Naive thymus-derived CD4-positive, alpha-beta T cell (primary cell): Measurements from ENCODE around the gene ARID5B. TPM values are rescaled to one million over a fixed set of nuclear protein-coding genes. Genes with fewer than 3 reads are reported as not detected.

Source experiments
- ATAC-seq: fragments of 150-1000 bp; cut with Tn5 transposase; 2 replicates; pipeline ENCODE4 v1.10.0; 2021; ENCODE audit warnings: mild to moderate bottlenecking, moderate library complexity
- CTCF ChIA-PET: fragments of 350-600 bp; sonication (Branson Sonifier 250); formaldehyde crosslinking; loops from one replicate; lab custom pipeline; 2021; ENCODE audit warnings: antibody characterized with exemption; lab: Charles Lee
- POLR2A ChIA-PET: fragments of 350-600 bp; sonication (Branson Sonifier 250); formaldehyde crosslinking; loops from one replicate; lab custom pipeline; 2021; ENCODE audit warnings: antibody characterized with exemption, inconsistent platforms; lab: Charles Lee
- DNase-seq, 9 donors: peaks; one replicate each; pipeline versions ENCODE4 v3.0.0 to v3.0.0-alpha.2; 2020 to 2022; ENCODE audit warnings: mixed read lengths in 1 of 9
- H3K27ac ChIP-seq: one replicate; pipeline ENCODE4 v1.7.0; 2013; ENCODE audit warnings: mild to moderate bottlenecking, low read depth, low read length, moderate library complexity
- H3K27me3 ChIP-seq, 2 donors: one replicate each; pipeline ENCODE4 v1.7.0; 2013; ENCODE audit warnings: low read length in 2 of 2, mild to moderate bottlenecking in 2 of 2, moderate library complexity in 2 of 2; ENCODE audit not compliant: control insufficient read depth in 2 of 2, insufficient read depth in 2 of 2
- H3K36me3 ChIP-seq, 3 experiments: 1 replicate in 2 of 3; 2 replicates in 1 of 3; pipeline ENCODE4 v1.7.0; 2013; ENCODE audit warnings: low read length in 3 of 3, mild to moderate bottlenecking in 3 of 3, moderate library complexity in 1 of 3; ENCODE audit not compliant: insufficient read depth in 3 of 3, control insufficient read depth in 2 of 3
- H3K4me1 ChIP-seq, 2 donors: one replicate each; pipeline ENCODE4 v1.7.0; 2013; ENCODE audit warnings: low read length in 2 of 2, mild to moderate bottlenecking in 2 of 2, moderate library complexity in 1 of 2; ENCODE audit not compliant: control insufficient read depth in 2 of 2, insufficient read depth in 2 of 2
- H3K4me3 ChIP-seq: 2 replicates; pipeline ENCODE4 v1.7.0; 2013; ENCODE audit warnings: mild to moderate bottlenecking, low read length
- H3K9me3 ChIP-seq, 3 experiments: 1 replicate in 2 of 3; 2 replicates in 1 of 3; pipeline ENCODE4 v1.7.0; 2013; ENCODE audit warnings: low read length in 3 of 3; ENCODE audit not compliant: control insufficient read depth in 2 of 3
- H3K27ac Mint-ChIP-seq, 9 donors: one replicate each; pipeline ENCODE4 v1.8.0; 2020 to 2022; ENCODE audit warnings: mixed read lengths in 9 of 9, mild to moderate bottlenecking in 8 of 9, moderate library complexity in 5 of 9, inconsistent platforms in 2 of 9
- H3K27me3 Mint-ChIP-seq, 5 donors: one replicate each; pipeline ENCODE4 v1.8.0; 2021 to 2022; ENCODE audit warnings: mixed read lengths in 5 of 5, mild to moderate bottlenecking in 1 of 5
- H3K36me3 Mint-ChIP-seq, 5 donors: one replicate each; pipeline ENCODE4 v1.8.0; 2020 to 2022; ENCODE audit warnings: mixed read lengths in 5 of 5, mild to moderate bottlenecking in 3 of 5, inconsistent platforms in 1 of 5
- H3K4me1 Mint-ChIP-seq, 7 donors: one replicate each; pipeline ENCODE4 v1.8.0; 2020 to 2022; ENCODE audit warnings: mixed read lengths in 7 of 7, mild to moderate bottlenecking in 3 of 7, inconsistent platforms in 1 of 7
- H3K4me3 Mint-ChIP-seq, 10 donors: one replicate each; pipeline ENCODE4 v1.8.0; 2020 to 2022; ENCODE audit warnings: mild to moderate bottlenecking in 10 of 10, mixed read lengths in 10 of 10, moderate library complexity in 6 of 10, inconsistent platforms in 2 of 10
- H3K9me3 Mint-ChIP-seq, 11 donors: one replicate each; pipeline ENCODE4 v1.8.0; 2020 to 2022; ENCODE audit warnings: mixed read lengths in 11 of 11, mild to moderate bottlenecking in 4 of 11, inconsistent platforms in 1 of 11, moderate library complexity in 1 of 11
- intact Hi-C, 2 donors: fragments of 100-400 bp; cut with micrococcal nuclease; formaldehyde crosslinking; loops; one replicate each; pipeline ENCODE4 v1.15.1; 2023
- polyA plus RNA-seq, 2 donors: library from polyadenylated mRNA; unstranded; fragments of 300-500 nt; fragmentation: Illumina TruSeq; gene quantifications; one replicate each; pipeline ENCODE4 v1.2.3, GENCODE V29; 2021
- total RNA-seq, 6 experiments: library from RNA in 5 of 6; stranded (reverse) in 5 of 6; gene quantifications; 1 replicate in 5 of 6; 2 replicates in 1 of 6; pipeline ENCODE4 v1.2.3 and lab custom pipeline; 2021 to 2026

Gene ARID5B
- total and polyA plus RNA-seq, 7 experiments from 2014 or later = 18.6 to 60.8 (median 47.4) TPM

DNA sequence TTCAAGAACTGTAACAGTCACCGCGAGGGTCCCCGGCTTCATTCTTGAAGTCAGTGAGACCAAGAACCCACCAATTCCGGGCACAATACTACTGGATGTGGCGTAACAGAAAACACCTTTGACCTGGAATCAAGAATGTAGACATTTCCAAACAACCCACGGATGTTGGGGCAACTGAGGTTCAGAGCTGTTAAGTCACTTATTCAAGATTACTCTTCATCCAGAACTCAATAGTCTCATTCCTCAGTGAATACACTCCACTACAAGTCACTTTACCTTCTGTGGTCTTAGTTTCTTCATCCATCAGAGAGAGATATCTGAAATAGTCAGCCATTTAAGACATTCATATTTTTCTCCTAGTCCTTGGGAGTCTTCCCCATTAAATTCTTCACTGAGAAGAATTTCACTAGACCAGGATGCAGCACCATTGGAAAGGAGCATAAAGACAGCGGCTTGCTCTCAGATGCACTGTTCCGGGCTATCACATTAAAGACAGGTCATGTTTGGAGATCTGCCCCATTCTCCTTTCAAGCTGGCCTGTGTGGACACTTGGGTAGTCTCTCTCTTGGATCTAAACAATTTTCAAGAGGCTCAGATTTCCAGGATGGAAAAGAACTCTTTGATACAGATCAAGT, 32.3 kb upstream of the ARID5B start:
- Mint-ChIP-seq H3K4me3 (peak overlapping the region in 2 of 10 donors; percentile 5 to 30), H3K36me3 (no peaks in the 10 kb centered on the region), H3K27me3 (peaks cover 0 to 11% (median 0%) of the 10 kb centered on the region in 5 donors), H3K27ac (peak overlapping the region in 1 of 9 donors; percentile 0), H3K9me3 (no peaks in the 10 kb centered on the region), H3K4me1 (peaks cover 0 to 10% (median 4%) of the 10 kb centered on the region in 7 donors)
- ChIA-PET CTCF (interaction anchor here (1.1 to 3.8 kb wide), 2 partner anchors 26 to 118 kb away, joined by 3 to 52 read pairs; no protein-coding TSS in a partner anchor), POLR2A (no interaction called here)
- no peak overlapping the region for H3K27ac ChIP-seq
- ATAC-seq (no peak), DNase-seq (no peak)
- no peaks in the 10 kb centered on the region for H3K36me3 ChIP-seq
- H3K9me3 ChIP-seq = no peaks in the 10 kb centered on the region
- intact Hi-C loops = loop anchor here in 1 of 2 donors (2.0 to 10.0 kb wide), 3 partner anchors 907 to 1090 kb away; partner anchors contain the start of gene CDK1
- H3K4me1 ChIP-seq = no peaks in the 10 kb centered on the region
- no peak overlapping the region for H3K4me3 ChIP-seq
- peaks cover 0 to 3% of the 10 kb centered on the region in 2 donors for H3K27me3 ChIP-seq

DNA sequence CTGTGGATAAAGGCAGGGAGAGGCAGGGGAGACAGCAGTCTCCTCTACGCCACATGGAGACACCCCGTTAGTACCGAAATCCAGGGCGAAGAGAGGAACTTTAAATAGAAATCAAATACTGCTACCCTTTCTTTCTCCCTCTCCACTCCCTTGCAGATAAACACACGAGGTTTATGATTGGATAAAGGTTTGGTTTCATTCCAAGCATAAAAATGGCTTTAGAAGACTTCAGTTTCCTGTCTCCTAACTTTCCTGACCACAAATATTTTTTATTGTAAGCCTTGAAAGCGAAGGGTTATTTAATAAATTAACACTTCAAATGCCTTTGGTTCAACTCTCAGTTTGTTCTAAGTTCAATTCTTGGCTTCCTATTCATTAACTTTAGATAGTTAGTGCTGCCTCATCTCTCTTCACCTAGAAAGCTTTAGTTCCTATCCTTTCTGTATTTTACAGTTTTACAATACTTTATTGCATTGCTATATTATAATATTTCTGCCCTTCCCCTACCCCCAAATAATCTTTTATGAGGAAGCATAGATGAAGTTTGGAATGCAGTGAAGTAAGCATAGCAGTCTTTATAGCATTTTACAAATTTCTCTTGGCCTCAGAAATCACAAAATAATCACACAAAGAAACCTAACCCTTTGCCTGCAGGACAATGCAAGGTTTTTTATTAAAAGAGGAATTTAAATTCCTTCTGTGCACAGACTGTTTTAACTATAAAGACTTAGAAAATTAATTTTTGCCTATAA, 31.5 kb upstream of the ARID5B start:
- Mint-ChIP-seq H3K27me3 (peaks cover 0 to 15% (median 3%) of the 10 kb centered on the region in 5 donors), H3K27ac (no peak overlapping the region), H3K4me3 (no peak overlapping the region), H3K4me1 (peaks cover 0 to 10% (median 4%) of the 10 kb centered on the region in 7 donors), H3K9me3 (no peaks in the 10 kb centered on the region), H3K36me3 (no peaks in the 10 kb centered on the region)
- intact Hi-C loops = loop anchor here in 1 of 2 donors (2.0 to 10.0 kb wide), 3 partner anchors 908 to 1091 kb away; partner anchors contain the start of gene CDK1
- DNase-seq (no peak), ATAC-seq (no peak)
- Histone ChIP-seq H3K9me3 (no peaks in the 10 kb centered on the region), H3K4me3 (no peak overlapping the region), H3K4me1 (no peaks in the 10 kb centered on the region), H3K27ac (no peak overlapping the region), H3K27me3 (peaks cover 0 to 3% of the 10 kb centered on the region in 2 donors), H3K36me3 (no peaks in the 10 kb centered on the region)
- ChIA-PET CTCF (interaction anchor here (0.8 to 3.8 kb wide), 2 partner anchors 32 to 119 kb away, joined by 4 to 52 read pairs; no protein-coding TSS in a partner anchor), POLR2A (no interaction called here)

- ATAC-seq = no peak
- H3K36me3 ChIP-seq = no peaks in the 10 kb centered on the region
- CTCF ChIA-PET = interaction anchor here (0.6 to 0.8 kb wide), 2 partner anchors 32 to 678 kb away, joined by 3 to 4 read pairs; no protein-coding TSS in a partner anchor
- no peak for DNase-seq
- no peak overlapping the region for H3K27ac ChIP-seq
- intact Hi-C loops = no loop called here
- H3K9me3 Mint-ChIP-seq = no peaks in the 10 kb centered on the region
- H3K4me1 Mint-ChIP-seq = peaks cover 0 to 10% (median 4%) of the 10 kb centered on the region in 7 donors
- H3K4me3 ChIP-seq = no peak overlapping the region
- no peaks in the 10 kb centered on the region for H3K9me3 ChIP-seq
- POLR2A ChIA-PET = no interaction called here
- peaks cover 0 to 17% (median 6%) of the 10 kb centered on the region in 5 donors for H3K27me3 Mint-ChIP-seq
- no peaks in the 10 kb centered on the region for H3K36me3 Mint-ChIP-seq
- no peaks in the 10 kb centered on the region for H3K4me1 ChIP-seq
- no peak overlapping the region for H3K4me3 Mint-ChIP-seq
- H3K27ac Mint-ChIP-seq = no peak overlapping the region
- peaks cover 0 to 3% of the 10 kb centered on the region in 2 donors for H3K27me3 ChIP-seq
These were observed 31.0 kb upstream of the ARID5B start for GRCh38 chr10:61870526-61870895.

GRCh38 chr10:61871487-61871886, 30.0 kb upstream of the ARID5B start:
- no peak for DNase-seq
- intact Hi-C loops = no loop called here
- Histone ChIP-seq H3K4me1 (no peaks in the 10 kb centered on the region), H3K36me3 (no peaks in the 10 kb centered on the region), H3K27me3 (peaks cover 0 to 3% of the 10 kb centered on the region in 2 donors), H3K9me3 (no peaks in the 10 kb centered on the region), H3K27ac (no peak overlapping the region), H3K4me3 (no peak overlapping the region)
- no peaks in the 10 kb centered on the region for H3K9me3 Mint-ChIP-seq
- H3K36me3 Mint-ChIP-seq = no peaks in the 10 kb centered on the region
- H3K4me1 Mint-ChIP-seq = peaks cover 0 to 10% (median 4%) of the 10 kb centered on the region in 7 donors
- POLR2A ChIA-PET = no interaction called here
- CTCF ChIA-PET = interaction anchor here (0.7 kb wide), 1 partner anchor 26 kb away, joined by 3 read pairs; no protein-coding TSS in a partner anchor
- H3K4me3 Mint-ChIP-seq = no peak overlapping the region
- no peak overlapping the region for H3K27ac Mint-ChIP-seq
- H3K27me3 Mint-ChIP-seq = peaks cover 0 to 23% (median 6%) of the 10 kb centered on the region in 5 donors
- no peak for ATAC-seq

- ChIA-PET POLR2A (no interaction called here), CTCF (no interaction called here)
- H3K36me3 ChIP-seq = no peaks in the 10 kb centered on the region
- intact Hi-C loops = no loop called here
- no peaks in the 10 kb centered on the region for H3K4me1 ChIP-seq
- H3K4me3 Mint-ChIP-seq = no peak overlapping the region
- no peaks in the 10 kb centered on the region for H3K27me3 ChIP-seq
- no peaks in the 10 kb centered on the region for H3K9me3 ChIP-seq
- DNase-seq (no peak), ATAC-seq (no peak)
- H3K27ac ChIP-seq = no peak overlapping the region
- peaks cover 0 to 9% (median 1%) of the 10 kb centered on the region in 7 donors for H3K4me1 Mint-ChIP-seq
- no peak overlapping the region for H3K27ac Mint-ChIP-seq
- peaks cover 0 to 19% (median 6%) of the 10 kb centered on the region in 5 donors for H3K27me3 Mint-ChIP-seq
- peaks cover 0 to 5% (median 0%) of the 10 kb centered on the region in 11 donors for H3K9me3 Mint-ChIP-seq
- no peak overlapping the region for H3K4me3 ChIP-seq
- H3K36me3 Mint-ChIP-seq = peaks cover 0 to 4% (median 0%) of the 10 kb centered on the region in 5 donors
These were observed 23.4 kb upstream of the ARID5B start for GRCh38 chr10:61877887-61878739.

GRCh38 chr10:61878740-61879068, 22.8 kb upstream of the ARID5B start:
- H3K27ac ChIP-seq = no peak overlapping the region
- no peak overlapping the region for H3K27ac Mint-ChIP-seq
- H3K36me3 Mint-ChIP-seq = peaks cover 0 to 4% (median 0%) of the 10 kb centered on the region in 5 donors
- H3K36me3 ChIP-seq = no peaks in the 10 kb centered on the region
- H3K27me3 Mint-ChIP-seq = peaks cover 0 to 16% (median 6%) of the 10 kb centered on the region in 5 donors
- no peak for DNase-seq
- no peak for ATAC-seq
- H3K9me3 Mint-ChIP-seq = peaks cover 0 to 5% (median 0%) of the 10 kb centered on the region in 11 donors
- peaks cover 0 to 10% (median 1%) of the 10 kb centered on the region in 7 donors for H3K4me1 Mint-ChIP-seq
- CTCF ChIA-PET = no interaction called here
- no peaks in the 10 kb centered on the region for H3K4me1 ChIP-seq
- H3K4me3 Mint-ChIP-seq = no peak overlapping the region
- intact Hi-C loops = no loop called here
- no peak overlapping the region for H3K4me3 ChIP-seq
- POLR2A ChIA-PET = no interaction called here
- no peaks in the 10 kb centered on the region for H3K9me3 ChIP-seq
- no peaks in the 10 kb centered on the region for H3K27me3 ChIP-seq
